Uterus (tissue), 2 donors: Measurements from ENCODE around the gene TADA2A.

Experiments
- CTCF ChIP-seq, 4 experiments: fragments of 200-600 bp in 2 of 4; fragments of 450-650 bp in 2 of 4; sonication (generic) in 2 of 4; IDR thresholded peaks; one replicate each; pipeline ENCODE4 v1.5.1; 2016 to 2019; ENCODE audit warnings: antibody characterized with exemption in 4 of 4, mild to moderate bottlenecking in 2 of 4, moderate library complexity in 1 of 4
- POLR2A ChIP-seq, 2 donors: fragments of 450-650 bp; IDR thresholded peaks; one replicate each; pipeline ENCODE4 v1.6.1; 2016; ENCODE audit warnings: antibody characterized with exemption in 2 of 2, mild to moderate bottlenecking in 1 of 2, moderate library complexity in 1 of 2

- TF ChIP-seq CTCF (IDR thresholded peaks at IDR 0.05), result no peak
- TF ChIP-seq POLR2A (IDR thresholded peaks at IDR 0.05), result no peak
Observed at GRCh38 chr17:37507111-37507510, 100.4 kb downstream of the TADA2A start.
